Transverse colon (tissue), 3 donors: ENCODE data around the gene RIMBP2.

Experiments used
- POLR2A ChIP-seq: fragments of 450-650 bp; IDR thresholded peaks from one replicate; pipeline ENCODE4 v1.6.1; 2016; ENCODE audit warnings: antibody characterized with exemption, mild to moderate bottlenecking, moderate library complexity
- POLR2AphosphoS5 ChIP-seq, 3 donors: sonication (generic); formaldehyde crosslinking; IDR thresholded peaks; one replicate each; pipeline ENCODE4 v1.6.1; 2016; ENCODE audit warnings: antibody characterized with exemption in 3 of 3

GRCh38 chr12:130603396-130603965, 112.6 kb downstream of the RIMBP2 start:
- TF ChIP-seq POLR2AphosphoS5 (IDR thresholded peaks at IDR 0.05) (no peak), POLR2A (no peak)
